ENCODE results near the gene DND1. TPM values are rescaled to one million over a fixed set of nuclear protein-coding genes. Genes with fewer than 3 reads are reported as not detected.

Gene DND1
- total and polyA plus RNA-seq, 10 donors, result 1.2 to 4.7 (median 2.3) TPM

DNA sequence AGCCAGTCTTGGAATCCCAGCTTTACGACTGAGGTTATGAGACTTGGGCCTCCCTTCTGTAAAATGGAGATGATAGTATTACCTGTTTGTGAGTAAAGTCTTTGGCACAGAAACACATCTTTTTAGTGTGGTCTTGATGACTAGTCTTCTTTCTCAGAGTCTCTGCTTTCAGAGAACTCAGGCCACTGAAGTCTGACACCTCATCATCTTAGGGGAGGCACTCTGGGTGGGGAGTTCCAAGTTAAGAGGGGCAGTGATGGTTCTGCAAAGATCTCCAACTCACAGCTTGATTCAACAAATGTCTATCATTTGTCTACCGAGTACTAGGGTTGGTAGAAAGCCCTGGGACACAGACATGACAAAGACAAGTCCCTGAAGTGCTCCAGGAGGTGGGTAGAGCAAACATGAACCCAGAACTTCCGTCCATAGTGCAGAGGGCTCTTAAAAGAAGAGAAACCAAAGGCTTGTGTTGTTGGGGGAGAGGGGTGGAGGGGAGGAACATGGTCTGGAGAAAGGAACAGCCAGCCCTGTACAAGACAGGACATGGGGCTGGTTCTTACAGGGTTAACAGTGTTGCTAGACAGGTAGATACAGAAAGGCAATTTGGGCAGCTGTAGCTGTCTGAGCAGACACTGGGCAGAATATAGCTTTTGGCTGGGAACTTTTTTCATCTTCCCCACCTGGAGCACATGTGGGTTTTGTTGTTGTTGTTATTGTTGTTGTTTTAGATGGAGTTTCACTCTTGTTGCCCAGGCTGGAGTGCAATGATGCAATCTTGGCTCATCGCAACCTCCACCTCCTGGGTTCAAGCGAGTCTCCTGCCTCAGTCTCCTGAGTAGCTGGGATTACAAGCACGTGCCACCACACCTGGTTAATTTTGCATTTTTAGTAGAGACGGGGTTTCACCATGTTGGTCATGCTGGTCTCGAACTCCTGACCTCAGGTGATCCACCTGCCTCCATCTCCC, 37.8 kb downstream of the DND1 start:
- Histone ChIP-seq H3K36me3 (no peaks in the 10 kb centered on the region), H3K9me3 (no peaks in the 10 kb centered on the region), H3K4me1 (peaks cover 8 to 72% (median 50%) of the 10 kb centered on the region in 6 donors), H3K27me3 (replicated peaks in 1 of 7) (peaks cover 0 to 9% (median 0%) of the 10 kb centered on the region in 7 donors), H3K4me3 (no peak overlapping the region), H3K27ac (peak overlapping the region in 3 of 8 donors; percentile 23 to 93 (median 89))
- intact Hi-C loops (cut with DNase I; ENCODE audit: low total_unique reads), result loop anchor here (5.0 kb wide), 1 partner anchor 68 kb away; no protein-coding TSS in a partner anchor
- DNase-seq, result no peak
- TF ChIP-seq POLR2AphosphoS5 (IDR thresholded peaks at IDR 0.05) (no peak), POLR2A (IDR thresholded peaks at IDR 0.05) (no peak)
- TF ChIP-seq, protein P1, sequence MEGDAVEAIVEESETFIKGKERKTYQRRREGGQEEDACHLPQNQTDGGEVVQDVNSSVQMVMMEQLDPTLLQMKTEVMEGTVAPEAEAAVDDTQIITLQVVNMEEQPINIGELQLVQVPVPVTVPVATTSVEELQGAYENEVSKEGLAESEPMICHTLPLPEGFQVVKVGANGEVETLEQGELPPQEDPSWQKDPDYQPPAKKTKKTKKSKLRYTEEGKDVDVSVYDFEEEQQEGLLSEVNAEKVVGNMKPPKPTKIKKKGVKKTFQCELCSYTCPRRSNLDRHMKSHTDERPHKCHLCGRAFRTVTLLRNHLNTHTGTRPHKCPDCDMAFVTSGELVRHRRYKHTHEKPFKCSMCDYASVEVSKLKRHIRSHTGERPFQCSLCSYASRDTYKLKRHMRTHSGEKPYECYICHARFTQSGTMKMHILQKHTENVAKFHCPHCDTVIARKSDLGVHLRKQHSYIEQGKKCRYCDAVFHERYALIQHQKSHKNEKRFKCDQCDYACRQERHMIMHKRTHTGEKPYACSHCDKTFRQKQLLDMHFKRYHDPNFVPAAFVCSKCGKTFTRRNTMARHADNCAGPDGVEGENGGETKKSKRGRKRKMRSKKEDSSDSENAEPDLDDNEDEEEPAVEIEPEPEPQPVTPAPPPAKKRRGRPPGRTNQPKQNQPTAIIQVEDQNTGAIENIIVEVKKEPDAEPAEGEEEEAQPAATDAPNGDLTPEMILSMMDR (IDR thresholded peaks at IDR 0.05 in 8 of 11, conservative IDR thresholded peaks at IDR 0.05 in 3 of 11), result peak in 3 of 11 experiments; percentile 8 to 34 (median 31)
- WGBS, 5 donors, result 80 to 93% (median 82%) methylated on average over 8 of the region's 8 CpGs

DNA sequence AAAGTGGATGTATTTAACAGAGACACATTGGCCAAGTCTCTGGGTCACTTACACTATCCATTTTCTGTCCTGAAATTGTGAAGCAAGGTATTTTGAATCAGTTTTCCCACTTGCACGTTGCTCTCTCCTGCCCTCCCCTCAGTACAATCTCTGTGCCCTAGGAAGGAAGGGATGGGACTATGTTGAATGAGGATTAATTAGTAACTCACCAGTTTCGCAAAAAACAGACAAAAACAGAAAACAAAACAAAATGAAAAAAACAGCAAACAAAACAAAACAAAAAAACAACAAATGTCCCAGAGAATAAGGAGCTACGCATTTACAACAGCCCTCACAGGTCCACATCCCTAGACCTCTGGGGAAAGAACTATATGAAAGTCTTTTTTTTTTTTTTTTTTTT, 39.3 kb downstream of the DND1 start:
- no peak for DNase-seq
- Histone ChIP-seq H3K36me3 (no peaks in the 10 kb centered on the region), H3K4me1 (peaks cover 0 to 68% (median 41%) of the 10 kb centered on the region in 6 donors), H3K9me3 (no peaks in the 10 kb centered on the region), H3K4me3 (peak overlapping the region in 1 of 8 donors; percentile 78), H3K27me3 (replicated peaks in 1 of 7) (peaks cover 0 to 9% (median 0%) of the 10 kb centered on the region in 7 donors), H3K27ac (peak overlapping the region in 4 of 8 donors; percentile 79 to 93 (median 88))
- TF ChIP-seq, protein P1 (IDR thresholded peaks at IDR 0.05 in 8 of 11, conservative IDR thresholded peaks at IDR 0.05 in 3 of 11), result no peak
- TF ChIP-seq POLR2AphosphoS5 (IDR thresholded peaks at IDR 0.05) (no peak), POLR2A (IDR thresholded peaks at IDR 0.05) (no peak)
- intact Hi-C loops (cut with DNase I; ENCODE audit: low total_unique reads), result no loop called here
- 55 to 82% (median 67%) methylated on average over 3 of the region's 3 CpGs for WGBS, 5 donors

DNA sequence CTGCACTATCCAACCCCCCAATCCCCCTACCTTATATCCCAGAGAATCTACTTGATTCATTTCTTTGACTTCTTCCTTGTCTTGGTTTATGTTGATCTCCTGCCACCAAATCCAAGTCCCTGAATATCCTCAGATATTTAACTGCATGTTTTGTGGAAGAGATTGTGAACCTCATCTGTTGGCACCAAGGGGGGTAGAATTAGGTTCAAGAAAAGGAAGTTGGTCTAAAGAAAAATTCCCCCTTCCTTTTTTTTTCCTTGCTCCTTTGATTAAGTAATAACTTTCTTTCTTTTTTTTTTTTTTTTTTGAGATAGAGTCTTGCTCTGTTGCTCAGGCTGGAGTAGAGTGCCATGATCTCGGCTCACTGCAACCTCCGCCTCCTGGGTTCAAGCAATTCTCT, 39.9 kb downstream of the DND1 start:
- Histone ChIP-seq H3K4me1 (peaks cover 0 to 63% (median 36%) of the 10 kb centered on the region in 6 donors), H3K4me3 (peak overlapping the region in 5 of 8 donors; percentile 41 to 78 (median 59)), H3K27ac (peak overlapping the region in 7 of 8 donors; percentile 75 to 93 (median 80)), H3K36me3 (no peaks in the 10 kb centered on the region), H3K9me3 (peaks cover 0 to 1% (median under 1%) of the 10 kb centered on the region in 8 donors), H3K27me3 (replicated peaks in 1 of 7) (peaks cover 0 to 9% (median 0%) of the 10 kb centered on the region in 7 donors)
- TF ChIP-seq, protein P1 (IDR thresholded peaks at IDR 0.05 in 8 of 11, conservative IDR thresholded peaks at IDR 0.05 in 3 of 11), result no peak
- WGBS, 5 donors, result 82 to 93% (median 90%) methylated on average over 2 of the region's 2 CpGs
- intact Hi-C loops (cut with DNase I; ENCODE audit: low total_unique reads), result no loop called here
- DNase-seq, result no peak

DNA sequence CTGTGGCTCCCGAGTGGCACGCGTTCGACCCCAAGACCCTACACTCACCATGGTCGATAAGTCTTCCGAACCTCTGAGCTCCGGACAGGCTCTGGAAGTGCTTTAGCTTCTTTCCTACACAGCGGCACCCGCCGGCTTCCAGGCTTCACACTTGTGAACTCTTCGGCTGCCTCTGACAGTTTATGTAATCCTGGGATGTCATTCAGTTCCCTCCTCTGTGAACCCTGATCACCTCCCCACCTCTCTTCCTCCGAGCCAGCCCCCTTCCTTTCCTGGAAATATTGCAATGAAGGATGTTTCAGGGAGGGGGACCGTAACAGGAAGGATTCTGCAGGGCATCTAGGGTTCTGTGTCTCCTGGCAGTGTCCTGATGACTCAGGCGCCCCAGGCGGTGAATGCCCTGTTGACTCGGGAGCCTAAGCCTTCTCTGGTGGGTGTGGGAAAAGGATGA, 40.3 kb downstream of the DND1 start, which contains the start of gene CD14:
Gene CD14 (minus strand): TSS at position 155 of the 451 bp plus-strand sequence. CDS start 104 bp downstream, at position 51.
- Histone ChIP-seq H3K4me3 (peak within 1 kb of the TSS; percentile 41 to 78 (median 58)), H3K9me3 (peaks cover 0 to 6% (median 4%) of the 10 kb centered on the region in 8 donors), H3K27me3 (replicated peaks in 1 of 7) (peaks cover 0 to 9% (median 0%) of the 10 kb centered on the region in 7 donors), H3K36me3 (no peaks in the 10 kb centered on the region), H3K4me1 (peaks cover 0 to 59% (median 32%) of the 10 kb centered on the region in 6 donors), H3K27ac (peak within 1 kb of the TSS; percentile 51 to 93 (median 80))
- DNase-seq, result peak; percentile 81
- TF ChIP-seq POLR2AphosphoS5 (IDR thresholded peaks at IDR 0.05) (peak in 1 of 3 donors; percentile 56), POLR2A (IDR thresholded peaks at IDR 0.05) (no peak)
- TF ChIP-seq, protein P1 (IDR thresholded peaks at IDR 0.05 in 8 of 11, conservative IDR thresholded peaks at IDR 0.05 in 3 of 11), result no peak
- intact Hi-C loops (cut with DNase I; ENCODE audit: low total_unique reads), result no loop called here
- 6 to 23% (median 9%) methylated on average over 16 of the region's 16 CpGs for WGBS, 5 donors
